Measurements from ENCODE around the gene TBC1D16.

Gene TBC1D16

DNA sequence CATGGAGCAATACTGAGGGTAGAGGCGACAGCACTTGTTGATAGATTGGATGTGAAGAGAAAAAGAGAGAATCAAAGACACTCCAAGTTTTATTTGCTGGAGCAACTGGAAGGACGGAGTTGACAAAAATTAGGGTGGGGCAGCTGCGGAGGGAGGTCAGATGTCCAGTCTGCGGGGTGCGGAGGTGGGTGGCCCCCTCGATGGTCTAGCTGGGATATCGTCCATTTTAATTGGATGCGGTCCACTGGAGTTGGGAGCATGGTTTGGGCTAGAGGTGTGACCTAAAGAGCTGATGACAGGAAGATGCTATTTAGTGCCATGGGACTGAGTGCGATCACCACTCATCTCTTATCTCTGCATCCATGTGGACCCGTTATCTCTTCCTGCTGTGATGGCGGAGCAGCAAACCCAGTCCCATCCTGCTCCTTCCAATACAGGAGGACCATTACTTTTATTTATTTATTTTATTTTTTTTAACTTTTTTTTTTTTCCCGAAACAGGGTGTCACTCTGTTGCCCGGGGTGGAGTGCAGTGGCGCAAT, 148.2 kb downstream of the TBC1D16 start:
- DNase-seq (ENCODE audit: low spot score): no peak

- DNase-seq (ENCODE audit: low spot score): no peak
These were observed 152.5 kb downstream of the TBC1D16 start for GRCh38 chr17:79883202-79883601.

All from LoVo (cell line).